NCI-H524 (cell line): ENCODE data around the gene TMLHE.
"Not testable (repeated sequence)": the region's sequence is repeated elsewhere in the genome, so short reads cannot be mapped to it uniquely, and the experiment has no call there.

ENCODE experiments used
- DNase-seq, 2 experiments: peaks; one replicate each; lab custom pipeline; 2025; lab: John Stamatoyannopoulos, UW

Gene TMLHE

GRCh38 chrX:155495134-155495533, 117.6 kb downstream of the TMLHE start:
- not testable (repeated sequence) for DNase-seq

- DNase-seq = not testable (repeated sequence)
Measured at GRCh38 chrX:155491421-155491820, 121.3 kb downstream of the TMLHE start.

- DNase-seq = not testable (repeated sequence)
Measured at GRCh38 chrX:155477136-155477535, 135.6 kb downstream of the TMLHE start.

- DNase-seq = not testable (repeated sequence)
Measured at GRCh38 chrX:155466269-155466938, 146.3 kb downstream of the TMLHE start.

DNA sequence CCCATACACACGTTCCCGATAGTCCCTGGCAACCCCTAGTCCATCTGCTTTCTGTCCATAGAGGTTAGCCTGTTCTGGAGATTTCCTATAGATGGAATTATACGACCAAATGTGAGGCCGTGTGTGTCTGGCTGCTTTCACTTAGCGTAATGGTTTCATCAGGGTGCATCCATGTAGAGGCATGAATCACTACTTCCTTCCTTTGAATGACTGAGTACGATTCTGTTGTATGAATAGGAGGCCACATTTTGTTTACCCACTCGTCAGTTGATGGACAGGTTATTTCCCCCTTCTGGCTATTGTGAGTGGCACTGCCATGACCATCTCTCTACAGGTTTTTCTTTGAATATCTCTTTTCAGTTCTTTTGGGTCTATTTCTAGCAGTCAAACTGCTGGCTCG, 152.3 kb downstream of the TMLHE start:
- not testable (repeated sequence) for DNase-seq

GRCh38 chrX:155458471-155458870, 154.3 kb downstream of the TMLHE start, which contains the start of gene F8A3:
F8A3 (minus strand) TSS chrX:155458620; CDS start chrX:155458600, 20 bp downstream.
- not testable (repeated sequence) for DNase-seq

DNA sequence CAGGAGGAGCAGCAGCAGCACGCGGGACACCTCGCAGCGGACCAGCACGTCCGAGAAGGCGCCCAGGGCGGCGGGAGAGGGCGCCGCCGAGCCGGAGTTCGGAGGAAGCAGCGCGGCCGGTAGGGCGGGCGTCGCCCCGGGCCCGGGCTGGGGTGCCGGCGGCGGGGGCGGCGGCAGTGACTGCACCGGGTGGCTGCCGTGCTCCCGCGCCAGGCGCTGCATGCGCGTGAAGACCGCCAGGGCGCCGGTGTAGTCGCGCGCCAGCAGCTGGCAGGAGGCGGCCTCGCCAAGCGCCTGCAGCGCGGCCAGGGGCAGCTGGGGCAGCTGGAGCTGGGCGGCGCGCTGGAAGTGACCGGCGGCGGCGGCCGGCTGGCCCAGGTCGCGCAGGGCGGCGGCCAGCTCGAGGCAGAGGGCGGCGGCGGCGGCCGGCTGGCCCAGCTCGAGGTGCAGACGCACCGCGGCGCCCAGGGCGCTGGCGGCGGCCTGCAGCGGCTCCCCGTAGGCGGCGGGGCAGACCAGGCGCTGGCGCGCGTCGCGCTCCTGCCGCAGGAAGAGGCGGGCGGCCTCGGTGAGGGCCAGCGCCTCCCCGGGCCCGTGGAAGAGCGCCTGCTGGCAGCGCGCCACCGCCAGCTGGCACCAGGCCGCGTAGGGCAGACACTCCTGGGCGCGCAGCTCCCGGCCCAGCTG, 154.8 kb downstream of the TMLHE start:
- DNase-seq = not testable (repeated sequence)

DNA sequence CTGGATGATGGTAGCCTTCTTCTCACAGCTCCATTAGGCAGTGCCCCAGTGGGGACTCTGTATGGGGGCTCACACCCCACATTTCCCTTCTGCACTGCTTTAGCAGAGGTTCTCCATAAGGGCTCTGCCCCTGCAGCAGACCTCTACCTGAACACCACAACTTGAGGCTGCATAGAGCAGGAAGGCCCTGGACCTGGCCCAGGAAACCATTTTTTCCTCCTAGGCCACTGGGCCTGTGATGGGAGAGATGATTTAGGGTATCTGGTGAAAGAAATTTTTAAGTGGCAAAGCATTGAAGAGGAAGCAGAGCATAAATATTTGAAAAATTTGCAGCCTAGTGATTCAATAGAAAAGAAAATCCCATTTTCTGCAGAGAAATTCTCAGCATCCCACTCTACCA, 171.7 kb downstream of the TMLHE start:
- DNase-seq = no peak
